ENCODE measurements around the gene NTM. TPM values are rescaled to one million over a fixed set of nuclear protein-coding genes. Genes with fewer than 3 reads are reported as not detected.

The NTM gene
- polyA plus RNA-seq, 5 donors = 14.0 to 30.1 (median 23.9) TPM

GRCh38 chr11:131372234-131372962 lies 2.0 kb downstream of the NTM start:
- DNase-seq = no peak

GRCh38 chr11:131373095-131373725 lies 2.8 kb downstream of the NTM start:
- DNase-seq = no peak

GRCh38 chr11:131373756-131374155 lies 3.3 kb downstream of the NTM start:
- DNase-seq = no peak

- no peak for DNase-seq
Observed at GRCh38 chr11:131375421-131375820, 5.0 kb downstream of the NTM start.

GRCh38 chr11:131375915-131376314 lies 5.5 kb downstream of the NTM start:
- DNase-seq = no peak

GRCh38 chr11:131378931-131379330 lies 8.5 kb downstream of the NTM start:
- no peak for DNase-seq

- DNase-seq = no peak
Observed at GRCh38 chr11:131385763-131386390, 15.5 kb downstream of the NTM start.

GRCh38 chr11:131386408-131386807 lies 16.0 kb downstream of the NTM start:
- no peak for DNase-seq

- no peak for DNase-seq
Observed at GRCh38 chr11:131388030-131388429, 17.6 kb downstream of the NTM start.

- no peak for DNase-seq
Observed at GRCh38 chr11:131389582-131389981, 19.2 kb downstream of the NTM start.

- no peak for DNase-seq
Observed at GRCh38 chr11:131391176-131391575, 20.8 kb downstream of the NTM start.

GRCh38 chr11:131392528-131393255 lies 22.3 kb downstream of the NTM start:
- DNase-seq = no peak

- DNase-seq = no peak
Observed at GRCh38 chr11:131393691-131394090, 23.3 kb downstream of the NTM start.

- DNase-seq = no peak
Observed at GRCh38 chr11:131397675-131398074, 27.3 kb downstream of the NTM start.

GRCh38 chr11:131402040-131402439 lies 31.6 kb downstream of the NTM start:
- DNase-seq = no peak

- no peak for DNase-seq
Observed at GRCh38 chr11:131404010-131404409, 33.6 kb downstream of the NTM start.

GRCh38 chr11:131408025-131408640 lies 37.7 kb downstream of the NTM start:
- no peak for DNase-seq

GRCh38 chr11:131409345-131409744 lies 38.9 kb downstream of the NTM start:
- DNase-seq = no peak

GRCh38 chr11:131411636-131412035 lies 41.2 kb downstream of the NTM start:
- DNase-seq = no peak

GRCh38 chr11:131412061-131412460 lies 41.6 kb downstream of the NTM start:
- DNase-seq = no peak

GRCh38 chr11:131413217-131413616 lies 42.8 kb downstream of the NTM start:
- no peak for DNase-seq

GRCh38 chr11:131418189-131418588 lies 47.8 kb downstream of the NTM start:
- DNase-seq = no peak

All from right lung (tissue), 5 donors.